A549 (cell line): ENCODE data around the gene MAPRE2.

ENCODE experiments used
- BCL3 ChIP-seq: fragments of >200 bp; sonication (Bioruptor Twin); formaldehyde crosslinking; IDR thresholded peaks from 3 replicates; pipeline ENCODE4 v1.6.1; 2016
- CHD2 ChIP-seq: fragments of 150-350 bp; IDR thresholded peaks from 2 replicates; pipeline ENCODE4 v1.6.1; 2014; ENCODE audit warnings: low read length; ENCODE audit not compliant: partially characterized antibody
- CTCF ChIP-seq: fragments of >200 bp; sonication (Bioruptor Twin); formaldehyde crosslinking; IDR thresholded peaks from 3 replicates; pipeline ENCODE4 v1.5.1; 2016
- EHMT2 ChIP-seq: fragments of 200-600 bp; sonication (generic); IDR thresholded peaks from 2 replicates; pipeline ENCODE4 v1.6.1; 2016; ENCODE audit warnings: antibody characterized with exemption, low read depth, mild to moderate bottlenecking, moderate library complexity
- HDAC2 ChIP-seq: fragments of 200-600 bp; sonication (generic); IDR thresholded peaks from 2 replicates; pipeline ENCODE4 v1.6.1; 2016
- HMGXB4 ChIP-seq: fragments of 250-450 bp; sonication (Bioruptor Pico); IDR thresholded peaks from 2 replicates; pipeline ENCODE4 v1.5.0; 2021; ENCODE audit warnings: mild to moderate bottlenecking, moderate library complexity, borderline replicate concordance
- JUNB ChIP-seq: fragments of >200 bp; sonication (Bioruptor Twin); formaldehyde crosslinking; IDR thresholded peaks from 2 replicates; pipeline ENCODE4 v1.6.1; 2016
- MAFK ChIP-seq: fragments of 450-650 bp; IDR thresholded peaks from 2 replicates; pipeline ENCODE4 v1.6.1; 2014; ENCODE audit not compliant: partially characterized antibody
- MYC ChIP-seq: IDR thresholded peaks from 2 replicates; pipeline ENCODE4 v1.6.1; 2012; ENCODE audit warnings: mild to moderate bottlenecking, inconsistent platforms, low read length, improper control_type of control experiment, borderline replicate concordance
- RARB ChIP-seq: fragments of 250-450 bp; sonication (Bioruptor Pico); IDR thresholded peaks from 2 replicates; pipeline ENCODE4 v1.8.0; 2021; ENCODE audit warnings: mild to moderate bottlenecking, moderate library complexity
- RFX5 ChIP-seq: fragments of 450-650 bp; IDR thresholded peaks from 2 replicates; pipeline ENCODE4 v1.7.1; 2014; ENCODE audit warnings: antibody characterized with exemption, mild to moderate bottlenecking, moderate library complexity

GRCh38 chr18:35096677-35097011 is 55.4 kb downstream of the MAPRE2 start:
- TF ChIP-seq BCL3 (no peak), EHMT2 (no peak), CTCF (no peak), RARB (CRISPR knock-in tag) (no peak), MYC (no peak), CHD2 (no peak), HDAC2 (no peak), RFX5 (no peak), MAFK (no peak), JUNB (no peak), HMGXB4 (no peak)
